DOHH2 (cell line): ENCODE measurements around the gene IGF2BP1.
"Not testable (repeated sequence)": the region's sequence is repeated elsewhere in the genome, so short reads cannot be mapped to it uniquely, and the experiment has no call there.

Experiments
- H3F3A ChIP-seq: fragments of 200-600 bp; sonication (generic), shearing (Covaris generic); 2 replicates; pipeline ENCODE4 v1.6.0; 2016; ENCODE audit warnings: antibody characterized with exemption, mild to moderate bottlenecking; ENCODE audit not compliant: control insufficient read depth, insufficient read depth
- H3K27ac ChIP-seq: fragments of 200-600 bp; sonication (generic); 2 replicates; pipeline ENCODE4 v1.5.1; 2014; ENCODE audit warnings: low read depth, mild to moderate bottlenecking, low read length, moderate library complexity
- H3K27me3 ChIP-seq: fragments of 200-600 bp; sonication (generic); 2 replicates; pipeline ENCODE4 v1.6.1; 2014; ENCODE audit warnings: mild to moderate bottlenecking, low read length, mixed read lengths; ENCODE audit not compliant: control insufficient read depth
- H3K36me3 ChIP-seq: fragments of 200-600 bp; sonication (generic); 2 replicates; pipeline ENCODE4 v1.6.1; 2014; ENCODE audit warnings: mild to moderate bottlenecking, low read length, moderate library complexity, mixed read lengths; ENCODE audit not compliant: control insufficient read depth
- H3K4me1 ChIP-seq: fragments of 200-600 bp; sonication (generic); 2 replicates; pipeline ENCODE4 v1.6.1; 2014; ENCODE audit warnings: mild to moderate bottlenecking, low read length, mixed read lengths; ENCODE audit not compliant: control insufficient read depth
- H3K4me2 ChIP-seq: fragments of 200-600 bp; sonication (generic); 2 replicates; pipeline ENCODE4 v1.6.0; 2014; ENCODE audit warnings: mild to moderate bottlenecking, low read length, moderate library complexity
- H3K4me3 ChIP-seq: fragments of 200-600 bp; sonication (generic); 2 replicates; pipeline ENCODE4 v1.5.1; 2014; ENCODE audit warnings: mild to moderate bottlenecking, low read length, mixed read lengths
- H3K79me2 ChIP-seq: fragments of 200-600 bp; sonication (generic); 2 replicates; pipeline ENCODE4 v1.6.1; 2014; ENCODE audit warnings: mild to moderate bottlenecking, low read length, mixed read lengths; ENCODE audit not compliant: control insufficient read depth
- H3K9me2 ChIP-seq: fragments of 200-600 bp; sonication (generic); replicated peaks from 2 replicates; pipeline ENCODE4 v1.6.1; 2014; ENCODE audit warnings: mild to moderate bottlenecking, low read length, mixed read lengths; ENCODE audit not compliant: control insufficient read depth
- H3K9me3 ChIP-seq: fragments of 200-600 bp; sonication (generic); 2 replicates; pipeline ENCODE4 v1.6.1; 2014; ENCODE audit warnings: antibody characterized with exemption, low read length, mixed read lengths; ENCODE audit not compliant: control insufficient read depth, insufficient read depth
- H4K20me1 ChIP-seq: fragments of 200-600 bp; sonication (generic); 2 replicates; pipeline ENCODE4 v1.6.0; 2014; ENCODE audit warnings: low read depth, mild to moderate bottlenecking, antibody characterized with exemption, low read length, moderate library complexity; ENCODE audit not compliant: control insufficient read depth, insufficient read depth
- EZH2phosphoT487 ChIP-seq: fragments of 200-600 bp; sonication (generic); IDR thresholded peaks from 2 replicates; pipeline ENCODE4 v1.6.1; 2017; ENCODE audit warnings: borderline replicate concordance, mild to moderate bottlenecking, antibody characterized with exemption, low read length, moderate library complexity, mixed read lengths
- TF ChIP-seq, protein P1 (sequence below): fragments of 200-600 bp; sonication (generic); IDR thresholded peaks from one replicate; pipeline ENCODE4 v1.5.1; 2014; ENCODE audit warnings: antibody characterized with exemption, mild to moderate bottlenecking, low read depth, low read length; ENCODE audit not compliant: poor library complexity, severe bottlenecking

IGF2BP1 gene

DNA sequence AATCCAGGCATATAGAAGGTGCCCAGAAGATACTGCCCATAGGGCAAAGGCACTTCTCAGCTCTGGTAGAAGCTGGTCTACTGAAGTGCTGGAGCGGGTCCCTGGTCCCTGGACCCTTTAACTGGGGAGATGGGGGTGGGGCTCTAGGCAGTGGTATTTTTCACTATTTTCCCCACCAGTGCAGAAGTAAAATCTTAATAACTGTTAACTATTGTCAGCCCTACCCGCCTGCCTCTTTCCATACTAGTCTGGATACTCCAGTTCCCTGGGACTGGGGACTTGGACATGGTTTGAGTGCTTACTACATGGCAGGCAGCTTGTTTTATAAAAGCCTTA lies 24.6 kb downstream of the IGF2BP1 start:
- H3K4me3 ChIP-seq: no peak overlapping the region
- H3K79me2 ChIP-seq: no peaks in the 10 kb centered on the region
- H3K4me2 ChIP-seq: no peak overlapping the region
- H4K20me1 ChIP-seq: no peaks in the 10 kb centered on the region
- H3K9me3 ChIP-seq: no peaks in the 10 kb centered on the region
- no peak overlapping the region for H3K27ac ChIP-seq
- H3K4me1 ChIP-seq: no peaks in the 10 kb centered on the region
- TF ChIP-seq EZH2phosphoT487: no peak
- H3K36me3 ChIP-seq: no peaks in the 10 kb centered on the region
- H3K27me3 ChIP-seq: peaks cover 2% of the 10 kb centered on the region; the same call in 1 of the 2 replicates
- no peaks in the 10 kb centered on the region for H3F3A ChIP-seq
- no peaks in the 10 kb centered on the region for H3K9me2 ChIP-seq

DNA sequence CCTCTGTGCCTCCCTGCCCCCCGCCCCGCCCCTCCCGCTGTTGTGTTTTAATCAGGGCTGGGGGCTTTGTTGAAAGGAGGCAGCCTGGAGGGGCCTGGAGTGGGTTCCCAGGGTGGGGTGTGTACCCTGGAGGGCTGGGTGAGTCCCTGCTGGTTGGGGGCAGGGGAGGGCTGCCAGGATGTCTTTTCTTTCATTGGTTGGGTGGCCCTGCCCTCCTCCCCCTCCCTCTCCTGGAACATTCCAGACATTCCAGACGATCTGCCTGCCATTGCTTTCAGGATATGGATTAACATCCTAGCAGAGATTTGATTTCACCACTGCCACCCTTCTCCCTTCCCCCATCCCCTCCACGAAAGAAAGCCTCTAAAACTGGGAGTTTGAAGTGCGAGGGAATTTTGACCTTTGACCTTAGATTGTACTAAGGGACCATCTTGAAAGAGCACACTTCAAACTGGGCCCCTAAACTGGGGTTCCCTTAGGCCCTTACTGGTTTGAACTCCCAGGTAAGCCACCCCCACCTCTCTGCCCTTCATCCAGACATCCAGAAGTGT lies 25.3 kb downstream of the IGF2BP1 start:
- Histone ChIP-seq H3K27me3 (peaks cover 2% of the 10 kb centered on the region; the same call in 1 of the 2 replicates), H3K36me3 (no peaks in the 10 kb centered on the region), H3K9me2 (no peaks in the 10 kb centered on the region), H3F3A (no peaks in the 10 kb centered on the region), H4K20me1 (no peaks in the 10 kb centered on the region), H3K27ac (no peak overlapping the region), H3K79me2 (no peaks in the 10 kb centered on the region), H3K4me2 (no peak overlapping the region), H3K4me3 (no peak overlapping the region), H3K4me1 (no peaks in the 10 kb centered on the region), H3K9me3 (no peaks in the 10 kb centered on the region)
- TF ChIP-seq EZH2phosphoT487: no peak
- TF ChIP-seq, protein P1, sequence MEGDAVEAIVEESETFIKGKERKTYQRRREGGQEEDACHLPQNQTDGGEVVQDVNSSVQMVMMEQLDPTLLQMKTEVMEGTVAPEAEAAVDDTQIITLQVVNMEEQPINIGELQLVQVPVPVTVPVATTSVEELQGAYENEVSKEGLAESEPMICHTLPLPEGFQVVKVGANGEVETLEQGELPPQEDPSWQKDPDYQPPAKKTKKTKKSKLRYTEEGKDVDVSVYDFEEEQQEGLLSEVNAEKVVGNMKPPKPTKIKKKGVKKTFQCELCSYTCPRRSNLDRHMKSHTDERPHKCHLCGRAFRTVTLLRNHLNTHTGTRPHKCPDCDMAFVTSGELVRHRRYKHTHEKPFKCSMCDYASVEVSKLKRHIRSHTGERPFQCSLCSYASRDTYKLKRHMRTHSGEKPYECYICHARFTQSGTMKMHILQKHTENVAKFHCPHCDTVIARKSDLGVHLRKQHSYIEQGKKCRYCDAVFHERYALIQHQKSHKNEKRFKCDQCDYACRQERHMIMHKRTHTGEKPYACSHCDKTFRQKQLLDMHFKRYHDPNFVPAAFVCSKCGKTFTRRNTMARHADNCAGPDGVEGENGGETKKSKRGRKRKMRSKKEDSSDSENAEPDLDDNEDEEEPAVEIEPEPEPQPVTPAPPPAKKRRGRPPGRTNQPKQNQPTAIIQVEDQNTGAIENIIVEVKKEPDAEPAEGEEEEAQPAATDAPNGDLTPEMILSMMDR: no peak

DNA sequence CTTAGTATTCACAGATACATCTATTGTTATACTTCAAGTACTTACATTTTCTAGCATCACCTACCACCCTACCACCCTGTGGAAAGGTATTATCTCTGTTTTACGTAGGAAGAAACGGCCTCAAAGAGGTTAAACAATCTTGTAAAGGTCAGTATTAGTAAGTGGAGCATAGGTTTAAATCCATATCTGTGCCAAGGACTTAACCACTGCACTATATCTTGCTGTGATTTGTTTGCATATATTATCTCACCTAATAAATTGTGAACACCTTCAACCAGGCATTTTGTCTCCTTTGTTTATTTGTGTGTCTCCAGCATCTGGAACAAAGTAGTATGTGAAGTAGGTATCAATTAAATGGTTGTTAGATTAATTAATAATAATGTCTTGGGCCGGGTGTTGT lies 27.3 kb downstream of the IGF2BP1 start:
- no peaks in the 10 kb centered on the region for H3K36me3 ChIP-seq
- H4K20me1 ChIP-seq: no peaks in the 10 kb centered on the region
- no peaks in the 10 kb centered on the region for H3F3A ChIP-seq
- no peaks in the 10 kb centered on the region for H3K79me2 ChIP-seq
- no peak overlapping the region for H3K27ac ChIP-seq
- no peak overlapping the region for H3K4me3 ChIP-seq
- TF ChIP-seq, protein P1: no peak
- no peak for TF ChIP-seq EZH2phosphoT487
- no peaks in the 10 kb centered on the region for H3K27me3 ChIP-seq
- H3K4me1 ChIP-seq: no peaks in the 10 kb centered on the region
- H3K9me3 ChIP-seq: no peaks in the 10 kb centered on the region
- H3K4me2 ChIP-seq: no peak overlapping the region
- no peaks in the 10 kb centered on the region for H3K9me2 ChIP-seq

DNA sequence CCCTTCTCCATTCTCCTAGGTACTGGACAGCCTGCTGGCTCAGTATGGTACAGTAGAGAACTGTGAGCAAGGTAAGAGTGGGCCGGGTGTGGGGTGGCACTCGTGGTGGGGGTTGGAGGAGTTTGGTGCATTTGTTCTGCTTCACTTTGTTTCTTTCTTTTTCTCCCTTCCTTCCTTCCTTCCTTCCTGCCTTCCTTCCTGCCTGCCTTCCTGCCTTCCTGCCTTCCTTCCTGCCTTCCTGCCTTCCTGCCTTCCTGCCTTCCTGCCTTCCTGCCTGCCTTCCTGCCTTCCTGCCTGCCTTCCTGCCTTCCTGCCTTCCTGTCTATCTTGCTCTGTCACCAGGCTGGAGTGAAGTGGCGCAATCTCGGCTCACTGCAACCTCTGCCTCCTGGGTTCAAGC lies 29.3 kb downstream of the IGF2BP1 start:
- not testable (repeated sequence) for H3F3A ChIP-seq, H3K9me3 ChIP-seq, H3K79me2 ChIP-seq, H4K20me1 ChIP-seq, H3K36me3 ChIP-seq, H3K4me3 ChIP-seq, H3K27ac ChIP-seq, H3K4me2 ChIP-seq, H3K4me1 ChIP-seq, H3K9me2 ChIP-seq, H3K27me3 ChIP-seq
